Type B pancreatic cell (in vitro differentiated cells): ENCODE measurements around the gene HS3ST1. TPM values are rescaled to one million over a fixed set of nuclear protein-coding genes. Genes with fewer than 3 reads are reported as not detected.

Experiments
- DNase-seq: peaks from one replicate; pipeline ENCODE4 v3.0.0; 2021; ENCODE audit warnings: mixed read lengths; ENCODE audit not compliant: unreplicated experiment; ENCODE audit errors: extremely low spot score
- H3K27ac Mint-ChIP-seq: 2 replicates; pipeline ENCODE4 v1.8.0; 2021; ENCODE audit warnings: mild to moderate bottlenecking, mixed read lengths
- H3K27me3 Mint-ChIP-seq: 2 replicates; pipeline ENCODE4 v1.8.0; 2021; ENCODE audit warnings: mixed read lengths
- H3K36me3 Mint-ChIP-seq: 2 replicates; pipeline ENCODE4 v1.8.0; 2021; ENCODE audit warnings: mixed read lengths
- H3K4me1 Mint-ChIP-seq: one replicate; pipeline ENCODE4 v1.8.0; 2021; ENCODE audit warnings: mixed read lengths; ENCODE audit not compliant: unreplicated experiment
- H3K4me3 Mint-ChIP-seq: 2 replicates; pipeline ENCODE4 v1.8.0; 2021; ENCODE audit warnings: mild to moderate bottlenecking, mixed read lengths
- H3K9me3 Mint-ChIP-seq: 2 replicates; pipeline ENCODE4 v1.8.0; 2021; ENCODE audit warnings: mixed read lengths
- CTCF ChIP-seq: fragments of 200-600 bp; sonication (generic); conservative IDR thresholded peaks from 2 replicates; pipeline ENCODE4 v1.5.0; 2021; ENCODE audit warnings: antibody characterized with exemption, mild to moderate bottlenecking
- total RNA-seq: library from RNA; stranded (reverse); gene quantifications from 2 replicates; pipeline ENCODE4 v1.2.1, GENCODE V29; 2021; ENCODE audit warnings: low replicate concordance

HS3ST1 gene
- total RNA-seq, 1 donor from 2014 or later = 2.5 TPM

- H3K27me3 Mint-ChIP-seq = no peaks in the 10 kb centered on the region
- DNase-seq = no peak
- no peak overlapping the region for H3K27ac Mint-ChIP-seq
- no peak overlapping the region for H3K4me3 Mint-ChIP-seq
- no peak for TF ChIP-seq CTCF
- peaks cover 15% of the 10 kb centered on the region for H3K4me1 Mint-ChIP-seq
- peaks cover 6% of the 10 kb centered on the region for H3K36me3 Mint-ChIP-seq
- H3K9me3 Mint-ChIP-seq = no peaks in the 10 kb centered on the region
Measured at GRCh38 chr4:11407551-11407950, 21.1 kb downstream of the HS3ST1 start.

- no peak overlapping the region for H3K27ac Mint-ChIP-seq
- TF ChIP-seq CTCF = no peak
- H3K27me3 Mint-ChIP-seq = no peaks in the 10 kb centered on the region
- peaks cover 6% of the 10 kb centered on the region for H3K36me3 Mint-ChIP-seq
- H3K4me3 Mint-ChIP-seq = no peak overlapping the region
- peaks cover 15% of the 10 kb centered on the region for H3K4me1 Mint-ChIP-seq
- no peak for DNase-seq
- no peaks in the 10 kb centered on the region for H3K9me3 Mint-ChIP-seq
Measured at GRCh38 chr4:11404431-11404830, 24.3 kb downstream of the HS3ST1 start.

GRCh38 chr4:11402192-11402591 lies 26.5 kb downstream of the HS3ST1 start:
- Mint-ChIP-seq H3K36me3 (peaks cover 11% of the 10 kb centered on the region), H3K4me1 (peaks cover 20% of the 10 kb centered on the region), H3K9me3 (no peaks in the 10 kb centered on the region), H3K4me3 (no peak overlapping the region), H3K27me3 (no peaks in the 10 kb centered on the region), H3K27ac (no peak overlapping the region)
- DNase-seq = no peak
- no peak for TF ChIP-seq CTCF

GRCh38 chr4:11399461-11399971 lies 29.2 kb downstream of the HS3ST1 start:
- no peaks in the 10 kb centered on the region for H3K27me3 Mint-ChIP-seq
- H3K4me1 Mint-ChIP-seq = peaks cover 14% of the 10 kb centered on the region
- no peaks in the 10 kb centered on the region for H3K9me3 Mint-ChIP-seq
- DNase-seq = no peak
- no peak overlapping the region for H3K27ac Mint-ChIP-seq
- H3K36me3 Mint-ChIP-seq = peaks cover 8% of the 10 kb centered on the region
- no peak overlapping the region for H3K4me3 Mint-ChIP-seq
- TF ChIP-seq CTCF = no peak

GRCh38 chr4:11397819-11398610 lies 30.7 kb downstream of the HS3ST1 start:
- Mint-ChIP-seq H3K27me3 (no peaks in the 10 kb centered on the region), H3K36me3 (peaks cover 8% of the 10 kb centered on the region)
- no peak for TF ChIP-seq CTCF

More at GRCh38 chr4:11397819-11398610, 30.7 kb downstream of the HS3ST1 start:
- Mint-ChIP-seq H3K4me3 (no peak overlapping the region), H3K9me3 (no peaks in the 10 kb centered on the region), H3K4me1 (peaks cover 14% of the 10 kb centered on the region), H3K27ac (no peak overlapping the region)
- no peak for DNase-seq
